ENCODE data around the gene ZMAT5. TPM values are rescaled to one million over a fixed set of nuclear protein-coding genes. Genes with fewer than 3 reads are reported as not detected.

The ZMAT5 gene
- total and polyA plus RNA-seq, 2 of the 13 experiments (the other 11 are each of a cell fraction or from before 2014, with no cell fraction given): 20.7 to 27.8 TPM

DNA sequence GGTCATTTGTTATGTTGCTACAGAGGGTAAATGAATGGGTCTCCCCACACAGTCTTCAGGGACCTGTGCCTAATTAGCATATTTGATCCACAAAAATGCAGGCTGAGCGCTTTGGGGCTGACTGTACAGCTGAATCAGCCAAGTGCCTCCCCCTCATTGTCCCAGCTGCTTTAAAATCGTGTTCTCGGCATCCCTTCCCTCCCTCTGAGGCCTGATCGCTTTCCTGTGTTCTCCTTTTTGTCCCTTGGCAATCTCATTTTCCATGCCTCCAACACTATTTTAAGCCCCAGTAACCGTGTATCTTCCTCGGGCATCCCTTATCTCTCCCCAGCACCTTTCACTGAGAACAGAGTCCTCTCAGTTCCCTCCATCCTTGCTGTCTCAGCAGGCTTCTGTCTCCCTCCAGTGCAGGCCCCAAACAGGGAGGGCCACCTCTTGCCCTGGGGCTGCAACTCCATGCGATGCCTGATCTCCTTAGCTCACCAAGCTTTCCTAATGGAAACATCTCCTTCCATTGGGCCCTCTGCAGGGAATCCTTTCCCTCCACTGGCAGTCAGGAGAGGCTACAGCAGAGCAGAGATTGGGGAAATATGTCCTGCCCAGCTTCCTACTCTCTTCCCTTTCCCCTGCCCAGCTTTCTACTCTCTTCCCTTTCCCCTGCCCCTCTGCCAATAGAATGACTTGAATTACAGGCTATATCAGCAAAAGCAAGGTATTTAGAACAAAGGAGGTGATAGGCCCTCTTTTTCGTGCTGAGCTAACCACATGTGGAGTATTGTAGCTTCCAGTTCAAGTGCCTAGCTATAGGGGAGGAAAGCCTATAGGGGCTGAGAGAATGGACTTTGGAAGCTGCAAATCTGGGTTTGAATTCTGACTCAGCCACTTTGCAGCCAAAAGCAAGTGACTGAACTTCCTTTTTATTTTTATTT lies 14.2 kb upstream of the ZMAT5 start (continued):
- TF ChIP-seq, protein P1, sequence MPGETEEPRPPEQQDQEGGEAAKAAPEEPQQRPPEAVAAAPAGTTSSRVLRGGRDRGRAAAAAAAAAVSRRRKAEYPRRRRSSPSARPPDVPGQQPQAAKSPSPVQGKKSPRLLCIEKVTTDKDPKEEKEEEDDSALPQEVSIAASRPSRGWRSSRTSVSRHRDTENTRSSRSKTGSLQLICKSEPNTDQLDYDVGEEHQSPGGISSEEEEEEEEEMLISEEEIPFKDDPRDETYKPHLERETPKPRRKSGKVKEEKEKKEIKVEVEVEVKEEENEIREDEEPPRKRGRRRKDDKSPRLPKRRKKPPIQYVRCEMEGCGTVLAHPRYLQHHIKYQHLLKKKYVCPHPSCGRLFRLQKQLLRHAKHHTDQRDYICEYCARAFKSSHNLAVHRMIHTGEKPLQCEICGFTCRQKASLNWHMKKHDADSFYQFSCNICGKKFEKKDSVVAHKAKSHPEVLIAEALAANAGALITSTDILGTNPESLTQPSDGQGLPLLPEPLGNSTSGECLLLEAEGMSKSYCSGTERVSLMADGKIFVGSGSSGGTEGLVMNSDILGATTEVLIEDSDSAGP (CRISPR knock-in tag; IDR thresholded peaks at IDR 0.05; ENCODE audit: borderline replicate concordance): 0 out of 2 replicates have a peak, but pooled peaks have one; percentile 17
- TF ChIP-seq NCOA2 (CRISPR knock-in tag; IDR thresholded peaks at IDR 0.05) (0 out of 2 replicates have a peak, but pooled peaks have one; percentile 13), HNF4G (IDR thresholded peaks at IDR 0.05; ENCODE audit: borderline replicate concordance, low read depth, low read length) (0 out of 2 replicates have a peak, but pooled peaks have one; percentile 14), HNF4G (CRISPR knock-in tag; IDR thresholded peaks at IDR 0.05; ENCODE audit: borderline replicate concordance, low read depth) (no peak), ZFP82 (CRISPR knock-in tag; IDR thresholded peaks at IDR 0.05; ENCODE audit: borderline replicate concordance) (no peak)

DNA sequence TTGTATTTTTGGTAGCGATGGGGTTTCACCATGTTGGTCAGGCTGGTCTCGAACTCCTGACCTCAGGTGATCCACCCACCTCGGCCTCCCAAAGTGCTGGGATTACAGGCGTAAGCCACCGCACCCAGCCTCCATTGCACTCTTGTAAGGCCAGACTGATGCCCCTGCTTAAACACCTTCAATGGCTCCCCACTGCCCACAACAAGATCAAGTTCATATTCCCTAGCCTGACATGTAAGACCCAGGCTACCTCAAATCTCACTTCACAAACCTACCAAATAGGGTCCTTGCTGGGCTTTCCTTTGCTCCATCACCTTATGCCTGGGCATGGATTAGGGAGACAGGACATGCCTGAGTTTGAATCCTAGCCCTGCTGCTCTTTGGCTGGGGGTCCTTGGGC lies 13.4 kb upstream of the ZMAT5 start:
- no peak for DNase-seq (ENCODE audit: low spot score)
- ATAC-seq: no peak
- ChIA-PET POLR2A (interaction anchor here (0.7 to 2.6 kb wide), 3 partner anchors 14 to 830 kb away, joined by 3 to 31 read pairs (median 11); partner anchors contain the start of genes UQCR10 and ZMAT5), CTCF (ENCODE audit: low intra/inter-chr PET ratio, low total read pairs) (no interaction called here)
- H3K27me3 ChIP-seq (ENCODE audit: control insufficient read depth in 1 of 2, insufficient read depth in 2 of 2, low read length in 2 of 2): no peaks in the 10 kb centered on the region
- 94% methylated on average over 5 of the region's 5 CpGs for WGBS (ENCODE audit: low lambda C conversion rate)
- in situ Hi-C loops (cut with HindIII; ENCODE audit: extremely low pct_ligation_motif_present, low pct_unique_long_range_greater_than_20kb) (no loop called here), intact Hi-C loops (cut with micrococcal nuclease; ENCODE audit: unreplicated experiment) (no loop called here)
- H4K20me1 ChIP-seq (ENCODE audit: insufficient read depth, low read length): no peaks in the 10 kb centered on the region
- no peak overlapping the region for H3K4me3 ChIP-seq (replicated peaks in 1 of 3; ENCODE audit: insufficient read depth in 1 of 3, low read depth in 2 of 3, low read length in 3 of 3)
- H3K9ac ChIP-seq (ENCODE audit: insufficient read depth, low read depth, low read length): no peak overlapping the region
- peaks cover 76% of the 10 kb centered on the region for H3K4me1 ChIP-seq (ENCODE audit: insufficient read depth, low read length)
- no peak for FAIRE-seq
- H3K4me2 ChIP-seq (ENCODE audit: low read depth, low read length): peak overlapping the region; percentile 70; the same call in 1 of the 2 replicates
- no peaks in the 10 kb centered on the region for H3K36me3 ChIP-seq (replicated peaks in 1 of 2; ENCODE audit: control insufficient read depth in 1 of 2, insufficient read depth in 2 of 2, low read length in 2 of 2)
- no peak overlapping the region for H2AFZ ChIP-seq (ENCODE audit: low read length)
- no TSS peak for BruUV-seq (replicated peaks)
- H3K79me2 ChIP-seq (ENCODE audit: insufficient read depth, low read length): no peaks in the 10 kb centered on the region
- no peak overlapping the region for H3K27ac ChIP-seq (ENCODE audit: extremely low read length, insufficient read depth, low read length)
- no peaks in the 10 kb centered on the region for H3K9me3 ChIP-seq (ENCODE audit: low read length)
- TF ChIP-seq HCFC1 (IDR thresholded peaks at IDR 0.05; ENCODE audit: low read depth, low read length): no peak
- TF ChIP-seq, protein P2, sequence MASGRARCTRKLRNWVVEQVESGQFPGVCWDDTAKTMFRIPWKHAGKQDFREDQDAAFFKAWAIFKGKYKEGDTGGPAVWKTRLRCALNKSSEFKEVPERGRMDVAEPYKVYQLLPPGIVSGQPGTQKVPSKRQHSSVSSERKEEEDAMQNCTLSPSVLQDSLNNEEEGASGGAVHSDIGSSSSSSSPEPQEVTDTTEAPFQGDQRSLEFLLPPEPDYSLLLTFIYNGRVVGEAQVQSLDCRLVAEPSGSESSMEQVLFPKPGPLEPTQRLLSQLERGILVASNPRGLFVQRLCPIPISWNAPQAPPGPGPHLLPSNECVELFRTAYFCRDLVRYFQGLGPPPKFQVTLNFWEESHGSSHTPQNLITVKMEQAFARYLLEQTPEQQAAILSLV (CRISPR knock-in tag; IDR thresholded peaks at IDR 0.05; ENCODE audit: borderline replicate concordance): no peak
- no peak for TF ChIP-seq SATB2 (CRISPR knock-in tag; IDR thresholded peaks at IDR 0.05)
- TF ChIP-seq, protein P3, sequence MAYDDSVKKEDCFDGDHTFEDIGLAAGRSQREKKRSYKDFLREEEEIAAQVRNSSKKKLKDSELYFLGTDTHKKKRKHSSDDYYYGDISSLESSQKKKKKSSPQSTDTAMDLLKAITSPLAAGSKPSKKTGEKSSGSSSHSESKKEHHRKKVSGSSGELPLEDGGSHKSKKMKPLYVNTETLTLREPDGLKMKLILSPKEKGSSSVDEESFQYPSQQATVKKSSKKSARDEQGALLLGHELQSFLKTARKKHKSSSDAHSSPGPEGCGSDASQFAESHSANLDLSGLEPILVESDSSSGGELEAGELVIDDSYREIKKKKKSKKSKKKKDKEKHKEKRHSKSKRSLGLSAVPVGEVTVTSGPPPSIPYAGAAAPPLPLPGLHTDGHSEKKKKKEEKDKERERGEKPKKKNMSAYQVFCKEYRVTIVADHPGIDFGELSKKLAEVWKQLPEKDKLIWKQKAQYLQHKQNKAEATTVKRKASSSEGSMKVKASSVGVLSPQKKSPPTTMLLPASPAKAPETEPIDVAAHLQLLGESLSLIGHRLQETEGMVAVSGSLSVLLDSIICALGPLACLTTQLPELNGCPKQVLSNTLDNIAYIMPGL (CRISPR knock-in tag; IDR thresholded peaks at IDR 0.05; ENCODE audit: borderline replicate concordance in 1 of 2, low read depth in 1 of 2): no peak
- TF ChIP-seq RXRA (CRISPR knock-in tag; IDR thresholded peaks at IDR 0.05): no peak
- TF ChIP-seq, protein P4, sequence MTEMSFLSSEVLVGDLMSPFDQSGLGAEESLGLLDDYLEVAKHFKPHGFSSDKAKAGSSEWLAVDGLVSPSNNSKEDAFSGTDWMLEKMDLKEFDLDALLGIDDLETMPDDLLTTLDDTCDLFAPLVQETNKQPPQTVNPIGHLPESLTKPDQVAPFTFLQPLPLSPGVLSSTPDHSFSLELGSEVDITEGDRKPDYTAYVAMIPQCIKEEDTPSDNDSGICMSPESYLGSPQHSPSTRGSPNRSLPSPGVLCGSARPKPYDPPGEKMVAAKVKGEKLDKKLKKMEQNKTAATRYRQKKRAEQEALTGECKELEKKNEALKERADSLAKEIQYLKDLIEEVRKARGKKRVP (CRISPR knock-in tag; IDR thresholded peaks at IDR 0.05): no peak
- TF ChIP-seq ZNF572 (CRISPR knock-in tag; IDR thresholded peaks at IDR 0.05): no peak
